IMR-90 (cell line): Measurements from ENCODE around the gene ZNF407. TPM values are rescaled to one million over a fixed set of nuclear protein-coding genes. Genes with fewer than 3 reads are reported as not detected.

Experiments
- ATAC-seq: fragments of 200-7000 bp; cut with Tn5 transposase; 2 replicates; pipeline ENCODE4 v1.9.1; 2020; ENCODE audit warnings: low read depth, mild to moderate bottlenecking, moderate library complexity
- Bru-seq: library from RNA; stranded (reverse); fragments of 400-500 nt; gene quantifications from one replicate; lab custom pipeline; 2021; lab: Mats Ljungman, UMichigan
- BruChase-seq, 2 experiments: library from RNA; stranded (reverse); fragments of 400-500 nt; gene quantifications; one replicate each; lab custom pipeline; 2021; lab: Mats Ljungman, UMichigan
- BruUV-seq: library from RNA; stranded (reverse); fragments of 400-500 nt; replicated peaks from 2 replicates; lab custom pipeline; 2021; lab: Mats Ljungman, UMichigan
- CTCF ChIA-PET: fragments of 300-600 bp; formaldehyde crosslinking; extraction: SDS; loops from one replicate; lab custom pipeline; 2021; ENCODE audit warnings: antibody characterized with exemption; lab: Yijun Ruan, JAX
- POLR2A ChIA-PET: fragments of 300-600 bp; sonication (Branson Sonifier 250); formaldehyde crosslinking; loops from one replicate; lab custom pipeline; 2022; ENCODE audit warnings: antibody characterized with exemption; ENCODE audit not compliant: unreplicated experiment; lab: Charles Lee
- DNase-seq: peaks from one replicate; pipeline ENCODE4 v3.0.0; 2013
- H2AFZ ChIP-seq: replicated peaks from 2 replicates; pipeline ENCODE3; 2013; ENCODE audit warnings: low read length, mild to moderate bottlenecking; ENCODE audit not compliant: poor library complexity
- H2AK5ac ChIP-seq: 2 replicates; pipeline ENCODE4 v1.6.1; 2013; ENCODE audit warnings: low read depth, low read length, inconsistent platforms
- H2AK9ac ChIP-seq: replicated peaks from 2 replicates; pipeline ENCODE3; 2013; ENCODE audit warnings: mild to moderate bottlenecking, low read depth, low read length, moderate library complexity; ENCODE audit not compliant: poor library complexity
- H2BK120ac ChIP-seq: 2 replicates; pipeline ENCODE4 v1.6.1; 2013; ENCODE audit warnings: low read depth, low read length, inconsistent platforms
- H2BK15ac ChIP-seq: 3 replicates; pipeline ENCODE4 v1.6.1; 2013; ENCODE audit warnings: low read depth, low read length, inconsistent platforms
- H2BK20ac ChIP-seq: 2 replicates; pipeline ENCODE4 v1.6.1; 2013; ENCODE audit warnings: low read depth, mild to moderate bottlenecking, inconsistent platforms, low read length, moderate library complexity
- H2BK5ac ChIP-seq: 2 replicates; pipeline ENCODE4 v1.6.1; 2013; ENCODE audit warnings: mild to moderate bottlenecking, low read depth, low read length, inconsistent platforms; ENCODE audit not compliant: poor library complexity, severe bottlenecking
- H3K14ac ChIP-seq: replicated peaks from 2 replicates; pipeline ENCODE4 v1.6.1; 2013; ENCODE audit warnings: low read depth, low read length, inconsistent platforms
- H3K18ac ChIP-seq: 2 replicates; pipeline ENCODE4 v1.6.1; 2013; ENCODE audit warnings: low read depth, low read length, control low read depth
- H3K23ac ChIP-seq: 2 replicates; pipeline ENCODE4 v1.6.1; 2013; ENCODE audit warnings: low read depth, low read length, inconsistent platforms
- H3K27ac ChIP-seq: 2 replicates; pipeline ENCODE4 v1.5.1; 2013; ENCODE audit warnings: mild to moderate bottlenecking, control low read depth, low read length; ENCODE audit not compliant: insufficient read depth
- H3K27me3 ChIP-seq: 2 replicates; pipeline ENCODE4 v1.6.1; 2013; ENCODE audit warnings: low read length; ENCODE audit not compliant: control insufficient read depth, insufficient read depth
- H3K36me3 ChIP-seq: 2 replicates; pipeline ENCODE4 v1.6.1; 2013; ENCODE audit warnings: low read length, mixed read lengths; ENCODE audit not compliant: control insufficient read depth, insufficient read depth
- H3K4ac ChIP-seq: 2 replicates; pipeline ENCODE4 v1.6.1; 2013; ENCODE audit warnings: low read depth, low read length, inconsistent platforms
- H3K4me1 ChIP-seq: 2 replicates; pipeline ENCODE4 v1.6.1; 2013; ENCODE audit warnings: low read length, mixed read lengths; ENCODE audit not compliant: control insufficient read depth, insufficient read depth
- H3K4me2 ChIP-seq: 2 replicates; pipeline ENCODE4 v1.6.1; 2013; ENCODE audit warnings: low read depth, mild to moderate bottlenecking, control low read depth, low read length, moderate library complexity
- H3K4me3 ChIP-seq: 2 replicates; pipeline ENCODE4 v1.5.1; 2013; ENCODE audit warnings: low read depth, mild to moderate bottlenecking, control low read depth, low read length, moderate library complexity; ENCODE audit not compliant: insufficient read depth
- H3K56ac ChIP-seq: 2 replicates; pipeline ENCODE4 v1.6.1; 2013; ENCODE audit warnings: low read length, inconsistent platforms; ENCODE audit not compliant: insufficient read depth; ENCODE audit errors: extremely low read depth
- H3K79me1 ChIP-seq, 2 experiments: 2 replicates each; pipeline ENCODE4 v1.6.1; 2013; ENCODE audit warnings: low read length in 2 of 2, inconsistent platforms in 1 of 2, low read depth in 1 of 2
- H3K9ac ChIP-seq: 2 replicates; pipeline ENCODE4 v1.6.1; 2013; ENCODE audit warnings: low read depth, low read length, control low read depth
- H3K9me1 ChIP-seq: 2 replicates; pipeline ENCODE4 v1.6.1; 2013; ENCODE audit warnings: low read length, inconsistent platforms; ENCODE audit not compliant: insufficient read depth
- H3K9me3 ChIP-seq: 2 replicates; pipeline ENCODE4 v1.6.1; 2013; ENCODE audit warnings: low read length; ENCODE audit not compliant: control insufficient read depth, insufficient read depth
- H4K20me1 ChIP-seq: 2 replicates; pipeline ENCODE4 v1.6.1; 2013; ENCODE audit warnings: low read length, inconsistent platforms; ENCODE audit not compliant: insufficient read depth
- H4K5ac ChIP-seq: 2 replicates; pipeline ENCODE4 v1.6.1; 2013; ENCODE audit warnings: mild to moderate bottlenecking, low read depth, low read length, control low read depth
- H4K8ac ChIP-seq, 2 experiments: 2 replicates each; pipeline ENCODE4 v1.6.1; 2013; ENCODE audit warnings: low read depth in 2 of 2, low read length in 2 of 2, control low read depth in 1 of 2, inconsistent platforms in 1 of 2
- H4K91ac ChIP-seq: 2 replicates; pipeline ENCODE4 v1.6.1; 2013; ENCODE audit warnings: low read depth, low read length, inconsistent platforms; ENCODE audit not compliant: insufficient read depth
- BHLHE40 ChIP-seq: fragments of 150-350 bp; IDR thresholded peaks from 2 replicates; pipeline ENCODE4 v1.6.1; 2016; ENCODE audit warnings: mild to moderate bottlenecking, low read depth, low read length
- MAFK ChIP-seq: IDR thresholded peaks from 2 replicates; pipeline ENCODE4 v1.6.1; 2012; ENCODE audit warnings: low read depth, low read length, improper control_type of control experiment
- MAZ ChIP-seq: IDR thresholded peaks from 2 replicates; pipeline ENCODE4 v1.6.1; 2012; ENCODE audit warnings: low read depth, mild to moderate bottlenecking, low read length, improper control_type of control experiment, moderate library complexity, borderline replicate concordance
- POLR2A ChIP-seq: IDR thresholded peaks from 2 replicates; pipeline ENCODE4 v1.6.1; 2012; ENCODE audit warnings: mild to moderate bottlenecking, low read depth, low read length
- WGBS, 2 experiments: methylation state at CpG; one replicate each; pipeline versions ENCODE4 v1.1.5 to v1.1.7; 2013; ENCODE audit warnings: missing lambda C conversion rate in 2 of 2; ENCODE audit not compliant: insufficient read length in 1 of 2; ENCODE audit errors: extremely low coverage in 2 of 2; 5-methylcytosine and 5-hydroxymethylcytosine counted together
- dilution Hi-C: fragments of 300-500 bp; cut with HindIII; formaldehyde crosslinking; loops from one replicate; pipeline ENCODE4 v1.14.3; 2018; ENCODE audit warnings: low sequenced_read_pairs; ENCODE audit not compliant: unreplicated experiment
- in situ Hi-C: fragments of 300-500 bp; cut with MboI; formaldehyde crosslinking; loops from 3 replicates; pipeline ENCODE4 v1.14.3; 2019; ENCODE audit warnings: low sequenced_read_pairs, inconsistent platforms, mixed read lengths
- intact Hi-C: fragments of 100-400 bp; cut with micrococcal nuclease; formaldehyde crosslinking; loops from 2 replicates; pipeline ENCODE4 v1.10.0; 2022
- long read RNA-seq: library from polyadenylated mRNA; unstranded; transcript quantifications from one replicate; pipeline ENCODE4 v2.0.0, GENCODE V29; 2021; ENCODE audit not compliant: unreplicated experiment
- polyA plus RNA-seq, 3 experiments: library from polyadenylated mRNA; depleted of rRNA; stranded (reverse); fragments of >200 nt; gene quantifications; 2 replicates each; pipeline ENCODE4 v1.2.3, GENCODE V29; 2012; ENCODE audit warnings: low replicate concordance in 1 of 3
- total RNA-seq: library from RNA; depleted of rRNA; stranded (reverse); fragments of >200 nt; gene quantifications from 2 replicates; pipeline ENCODE4 v1.2.3, GENCODE V29; 2012; rRNA removed

Gene ZNF407
- 20.1 and 25.6 TPM in 2 replicates for total RNA-seq
- 2.8 and 3.1 TPM in 2 replicates for polyA plus RNA-seq (2012; rRNA removed)
- polyA plus RNA-seq (2012; cell fraction: cytosol; rRNA removed) = 1.3 and 2.2 TPM in 2 replicates
- 6.3 and 8.0 TPM in 2 replicates for polyA plus RNA-seq (2012; cell fraction: nucleus; rRNA removed; ENCODE audit: low replicate concordance)
- Bru-seq, nascent RNA = percentile 74 among the genes with signal in this experiment
- BruChase-seq, experiment 1, labeled RNA remaining after a 6-hour chase = percentile 55 among the genes with signal in this experiment
- BruChase-seq, experiment 2, labeled RNA remaining after a 2-hour chase = percentile 71 among the genes with signal in this experiment
- long read RNA-seq, full-length matches to known transcripts = 6 of 7 reads
- long read RNA-seq, partial matches to known transcripts = 0 of 7 reads
- long read RNA-seq, other reads (novel, unspliced or antisense) = 1 of 7 reads

- Histone ChIP-seq H3K56ac (peak within 1 kb of the TSS; percentile 99), H2BK120ac (peak within 1 kb of the TSS; percentile 94), H2BK5ac (peak within 1 kb of the TSS; percentile 93), H2AK5ac (peak within 1 kb of the TSS; percentile 76; the same call in 1 of the 2 replicates), H3K4ac (peak within 1 kb of the TSS; percentile 93), H3K27me3 (no peaks in the 10 kb centered on the region), H3K9me1 (peaks cover 2% of the 10 kb centered on the region; the same call in 1 of the 2 replicates), H3K4me2 (peak within 1 kb of the TSS; percentile 94), H2AFZ (peak within 1 kb of the TSS; percentile 97), H4K91ac (peak within 1 kb of the TSS; percentile 99), H3K36me3 (no peaks in the 10 kb centered on the region; the same call in 1 of the 2 replicates), H3K4me1 (peaks cover 7% of the 10 kb centered on the region), H2BK15ac (peak within 1 kb of the TSS; percentile 88; the same call in 1 of the 3 replicates), H3K23ac (peak within 1 kb of the TSS; percentile 78), H3K14ac (peak within 1 kb of the TSS; percentile 88), H4K20me1 (no peaks in the 10 kb centered on the region), H3K9ac (peak within 1 kb of the TSS; percentile 98), H3K79me1 (peaks cover 30 to 65% of the 10 kb centered on the region in 2 experiments), H2BK20ac (peak within 1 kb of the TSS; percentile 67; the same call in 1 of the 2 replicates), H3K9me3 (no peaks in the 10 kb centered on the region), H3K18ac (peak within 1 kb of the TSS; percentile 95), H4K8ac (peak within 1 kb of the TSS; percentile 100), H4K5ac (peak within 1 kb of the TSS; percentile 99), H3K4me3 (peak within 1 kb of the TSS; percentile 86), H2AK9ac (peak within 1 kb of the TSS; percentile 97), H3K27ac (peak within 1 kb of the TSS; percentile 99)
- TF ChIP-seq BHLHE40 = peak; percentile 51; the same call in 1 of the 2 replicates
- TF ChIP-seq MAZ = peak; percentile 93
- TF ChIP-seq MAFK = no peak
- TF ChIP-seq POLR2A = peak; percentile 88
- ChIA-PET POLR2A (interaction anchor here (0.5 to 1.1 kb wide), 2 partner anchors 34 to 1914 kb away, joined by 4 to 5 read pairs; no protein-coding TSS in a partner anchor), CTCF (interaction anchor here (0.9 kb wide), 1 partner anchor 12 kb away, joined by 3 read pairs; no protein-coding TSS in a partner anchor)
- dilution Hi-C loops (no loop called here), in situ Hi-C loops (no loop called here), intact Hi-C loops (no loop called here)
- no TSS peak for BruUV-seq
- peak; percentile 91 for DNase-seq
- WGBS, 2 experiments = 0% methylated on average over 14 of the region's 64 CpGs; no CpG with 5 or more reads in 1 of the 2 experiments
- peak; percentile 88 for ATAC-seq
These were observed at the start of gene ZNF407 for GRCh38 chr18:74597662-74598349. TSS of gene ZNF407 (plus strand) at chr18:74597870. CDS start at chr18:74631020, 33,150 bp downstream.
